Neuronal stem cell (in vitro differentiated cells): ENCODE data around the gene C1orf21.

Source experiments
- DNase-seq: peaks from one replicate; pipeline ENCODE4 v3.0.0-alpha.2; 2013; ENCODE audit warnings: low spot score
- H2AFZ ChIP-seq: one replicate; pipeline ENCODE4 v1.6.1; 2013; ENCODE audit warnings: mild to moderate bottlenecking, low read length, inconsistent platforms
- H2AK5ac ChIP-seq: 2 replicates; pipeline ENCODE4 v1.6.1; 2013; ENCODE audit warnings: low read depth, mild to moderate bottlenecking, inconsistent platforms, low read length, moderate library complexity, mixed read lengths
- H2BK120ac ChIP-seq: 2 replicates; pipeline ENCODE4 v1.6.1; 2013; ENCODE audit warnings: low read depth, mild to moderate bottlenecking, inconsistent platforms, low read length, moderate library complexity, mixed read lengths
- H2BK12ac ChIP-seq: one replicate; pipeline ENCODE4 v1.6.1; 2013; ENCODE audit warnings: low read length, inconsistent platforms
- H2BK15ac ChIP-seq: 2 replicates; pipeline ENCODE4 v1.6.1; 2013; ENCODE audit warnings: mild to moderate bottlenecking, low read length, inconsistent platforms, mixed read lengths
- H2BK5ac ChIP-seq: one replicate; pipeline ENCODE4 v1.6.1; 2013; ENCODE audit warnings: inconsistent platforms, mild to moderate bottlenecking, low read length, moderate library complexity
- H3K14ac ChIP-seq: one replicate; pipeline ENCODE4 v1.6.1; 2013; ENCODE audit warnings: low read length, inconsistent platforms
- H3K18ac ChIP-seq: 2 replicates; pipeline ENCODE4 v1.6.1; 2013; ENCODE audit warnings: low read length, inconsistent platforms
- H3K23ac ChIP-seq: 2 replicates; pipeline ENCODE4 v1.6.1; 2013; ENCODE audit warnings: low read depth, mild to moderate bottlenecking, mixed read lengths, low read length, inconsistent platforms; ENCODE audit not compliant: poor library complexity
- H3K27ac ChIP-seq: replicated peaks from 3 replicates; pipeline ENCODE4 v1.5.1; 2013; ENCODE audit warnings: low read length, inconsistent platforms
- H3K27me3 ChIP-seq, 3 experiments: 2 replicates each; pipeline ENCODE4 v1.6.1; 2013; ENCODE audit warnings: low read length in 3 of 3, mild to moderate bottlenecking in 2 of 3, inconsistent platforms in 1 of 3, low read depth in 1 of 3, mixed read lengths in 1 of 3, moderate library complexity in 1 of 3; ENCODE audit not compliant: control insufficient read depth in 3 of 3, insufficient read depth in 3 of 3
- H3K36me3 ChIP-seq, 2 donors: replicated peaks in 1 of 2; 2 replicates each; pipeline ENCODE4 v1.6.1; 2013; ENCODE audit warnings: low read length in 2 of 2; ENCODE audit not compliant: control insufficient read depth in 2 of 2, insufficient read depth in 2 of 2
- H3K4ac ChIP-seq: 2 replicates; pipeline ENCODE4 v1.6.1; 2013; ENCODE audit warnings: inconsistent platforms, mild to moderate bottlenecking, low read length, moderate library complexity
- H3K4me1 ChIP-seq, 2 donors: 1 replicate in 1 of 2; 2 replicates in 1 of 2; pipeline ENCODE4 v1.6.1; 2013; ENCODE audit warnings: low read length in 2 of 2, low read depth in 1 of 2; ENCODE audit not compliant: control insufficient read depth in 2 of 2, insufficient read depth in 1 of 2
- H3K4me2 ChIP-seq: one replicate; pipeline ENCODE4 v1.6.1; 2013; ENCODE audit warnings: mild to moderate bottlenecking, low read length, inconsistent platforms; ENCODE audit not compliant: insufficient read depth, poor library complexity, severe bottlenecking
- H3K4me3 ChIP-seq, 2 donors: 2 replicates each; pipeline ENCODE4 v1.5.1; 2013; ENCODE audit warnings: low read length in 2 of 2, mild to moderate bottlenecking in 2 of 2, inconsistent platforms in 1 of 2, moderate library complexity in 1 of 2
- H3K79me1 ChIP-seq: one replicate; pipeline ENCODE4 v1.6.1; 2013; ENCODE audit warnings: low read depth, mild to moderate bottlenecking, inconsistent platforms, low read length, moderate library complexity
- H3K9ac ChIP-seq: one replicate; pipeline ENCODE4 v1.6.1; 2013; ENCODE audit warnings: mild to moderate bottlenecking, low read depth, low read length, inconsistent platforms; ENCODE audit not compliant: poor library complexity
- H3K9me3 ChIP-seq, 2 donors: replicated peaks in 1 of 2; 2 replicates each; pipeline versions ENCODE3 to v1.6.1; 2013; ENCODE audit warnings: low read length in 2 of 2, mild to moderate bottlenecking in 2 of 2, inconsistent platforms in 1 of 2, low read depth in 1 of 2, mixed read lengths in 1 of 2, moderate library complexity in 1 of 2; ENCODE audit not compliant: control insufficient read depth in 2 of 2, insufficient read depth in 1 of 2
- H4K8ac ChIP-seq: one replicate; pipeline ENCODE4 v1.6.1; 2013; ENCODE audit warnings: low read depth, mild to moderate bottlenecking, inconsistent platforms, low read length, moderate library complexity
- H4K91ac ChIP-seq: one replicate; pipeline ENCODE4 v1.6.1; 2013; ENCODE audit warnings: low read length, low read depth, mild to moderate bottlenecking, inconsistent platforms; ENCODE audit not compliant: poor library complexity
- WGBS, 2 donors: extraction: QIAGEN DNeasy Blood & Tissue Kit; methylation state at CpG; one replicate each; pipeline ENCODE4 v1.1.7; 2013; ENCODE audit warnings: missing lambda C conversion rate in 2 of 2, mixed read lengths in 1 of 2; ENCODE audit not compliant: insufficient read length in 2 of 2, insufficient replicate concordance in 1 of 2; ENCODE audit errors: extremely low coverage in 2 of 2; 5-methylcytosine and 5-hydroxymethylcytosine counted together

C1orf21 gene

GRCh38 chr1:184577319-184577718, 190.5 kb downstream of the C1orf21 start:
- Histone ChIP-seq H2BK5ac (no peak overlapping the region), H3K36me3 (no peaks in the 10 kb centered on the region), H3K27ac (no peak overlapping the region), H3K4me3 (no peak overlapping the region), H4K91ac (no peak overlapping the region), H3K79me1 (peaks cover 3% of the 10 kb centered on the region), H3K27me3 (no peaks in the 10 kb centered on the region), H3K4me2 (no peak overlapping the region), H2BK12ac (no peak overlapping the region), H3K9ac (no peak overlapping the region), H2AK5ac (no peak overlapping the region), H2AFZ (no peak overlapping the region), H3K23ac (no peak overlapping the region), H2BK15ac (no peak overlapping the region), H2BK120ac (no peak overlapping the region), H3K4ac (no peak overlapping the region), H3K18ac (no peak overlapping the region), H3K9me3 (no peaks in the 10 kb centered on the region), H3K4me1 (peaks cover 9 to 11% of the 10 kb centered on the region in 2 donors), H4K8ac (no peak overlapping the region), H3K14ac (no peak overlapping the region)
- WGBS, 2 donors: no CpG with 5 or more reads among the region's 6 CpGs
- no peak for DNase-seq

- no peak overlapping the region for H2BK12ac ChIP-seq
- no peak overlapping the region for H3K4ac ChIP-seq
- H3K36me3 ChIP-seq: no peaks in the 10 kb centered on the region
- H2AK5ac ChIP-seq: no peak overlapping the region
- peak overlapping the region; percentile 45 for H3K27ac ChIP-seq
- no peak overlapping the region for H4K8ac ChIP-seq
- no CpG with 5 or more reads among the region's 2 CpGs for WGBS, 2 donors
- H2BK120ac ChIP-seq: no peak overlapping the region
- no peak overlapping the region for H2AFZ ChIP-seq
- no peak overlapping the region for H3K4me2 ChIP-seq
- no peak overlapping the region for H4K91ac ChIP-seq
- no peak overlapping the region for H3K14ac ChIP-seq
- H2BK5ac ChIP-seq: no peak overlapping the region
- H3K4me1 ChIP-seq: peaks cover 0 to 4% of the 10 kb centered on the region in 2 donors
- peak; percentile 31 for DNase-seq
- no peaks in the 10 kb centered on the region for H3K79me1 ChIP-seq
- H3K9me3 ChIP-seq: no peaks in the 10 kb centered on the region
- H3K4me3 ChIP-seq: no peak overlapping the region
- no peak overlapping the region for H3K9ac ChIP-seq
- H2BK15ac ChIP-seq: no peak overlapping the region
- H3K27me3 ChIP-seq: no peaks in the 10 kb centered on the region
- H3K23ac ChIP-seq: no peak overlapping the region
- no peak overlapping the region for H3K18ac ChIP-seq
Measured at GRCh38 chr1:184582411-184582810, 195.6 kb downstream of the C1orf21 start.

GRCh38 chr1:184583849-184584248, 197.0 kb downstream of the C1orf21 start:
- Histone ChIP-seq H3K9me3 (no peaks in the 10 kb centered on the region), H2BK120ac (no peak overlapping the region), H3K4ac (no peak overlapping the region), H3K14ac (no peak overlapping the region), H2BK12ac (no peak overlapping the region), H2AK5ac (no peak overlapping the region), H3K27me3 (no peaks in the 10 kb centered on the region), H2AFZ (peak overlapping the region; percentile 38), H2BK5ac (no peak overlapping the region), H4K91ac (no peak overlapping the region), H4K8ac (no peak overlapping the region), H3K9ac (no peak overlapping the region), H3K79me1 (no peaks in the 10 kb centered on the region), H3K4me1 (peaks cover 0 to 6% of the 10 kb centered on the region in 2 donors), H3K4me3 (no peak overlapping the region), H3K4me2 (no peak overlapping the region), H3K27ac (no peak overlapping the region), H3K36me3 (no peaks in the 10 kb centered on the region), H3K18ac (no peak overlapping the region), H2BK15ac (no peak overlapping the region), H3K23ac (no peak overlapping the region)
- no CpG with 5 or more reads among the region's 5 CpGs for WGBS, 2 donors
- no peak for DNase-seq

- Histone ChIP-seq H3K18ac (no peak overlapping the region), H3K4ac (no peak overlapping the region), H3K27ac (no peak overlapping the region), H3K27me3 (no peaks in the 10 kb centered on the region), H2BK15ac (no peak overlapping the region), H3K14ac (no peak overlapping the region), H2BK5ac (no peak overlapping the region), H4K8ac (no peak overlapping the region), H3K4me3 (no peak overlapping the region), H2AFZ (no peak overlapping the region), H3K4me1 (peaks cover 0 to 7% of the 10 kb centered on the region in 2 donors), H2BK12ac (no peak overlapping the region), H3K9me3 (no peaks in the 10 kb centered on the region), H2AK5ac (no peak overlapping the region), H3K23ac (no peak overlapping the region), H4K91ac (no peak overlapping the region), H3K9ac (no peak overlapping the region), H3K36me3 (no peaks in the 10 kb centered on the region), H3K4me2 (no peak overlapping the region), H2BK120ac (no peak overlapping the region), H3K79me1 (no peaks in the 10 kb centered on the region)
- DNase-seq: no peak
- no CpG with 5 or more reads among the region's 3 CpGs for WGBS, 2 donors
Measured at GRCh38 chr1:184588701-184589100, 201.9 kb downstream of the C1orf21 start.
